HEK293 (cell line): ENCODE results near the gene PNLDC1.

ENCODE experiments used
- KLF16 ChIP-seq: fragments of 450-650 bp; formaldehyde crosslinking; IDR thresholded peaks from 2 replicates; pipeline ENCODE4 v1.5.1; 2017; ENCODE audit warnings: missing biosample characterization, missing genetic modification characterization
- ZBTB8A ChIP-seq: fragments of 450-650 bp; formaldehyde crosslinking; IDR thresholded peaks from 2 replicates; pipeline ENCODE4 v1.5.1; 2016; ENCODE audit warnings: missing biosample characterization, missing genetic modification characterization
- ZNF239 ChIP-seq: fragments of 450-650 bp; formaldehyde crosslinking; IDR thresholded peaks from 2 replicates; pipeline ENCODE4 v1.5.1; 2016; ENCODE audit warnings: missing biosample characterization, missing genetic modification characterization
- ZNF274 ChIP-seq, 2 experiments: fragments of 200-500 bp in 1 of 2; fragments of 450-650 bp in 1 of 2; sonication (Bioruptor generic) in 1 of 2; formaldehyde crosslinking in 1 of 2; IDR thresholded peaks; 2 replicates each; pipeline versions ENCODE4 v1.5.1 to v1.6.1; 2014 to 2016; ENCODE audit warnings: borderline replicate concordance in 1 of 2, inconsistent platforms in 1 of 2, low read length in 1 of 2, missing biosample characterization in 1 of 2, missing genetic modification characterization in 1 of 2
- TF ChIP-seq, protein P1 (sequence below): fragments of 450-650 bp; formaldehyde crosslinking; IDR thresholded peaks from 2 replicates; pipeline ENCODE4 v1.5.1; 2016; ENCODE audit warnings: missing biosample characterization, missing genetic modification characterization
- TF ChIP-seq, protein P2 (sequence below): fragments of 450-650 bp; formaldehyde crosslinking; IDR thresholded peaks from 2 replicates; pipeline ENCODE4 v1.5.1; 2016; ENCODE audit warnings: missing biosample characterization, missing genetic modification characterization
- TF ChIP-seq, protein P3 (sequence below): fragments of 450-650 bp; formaldehyde crosslinking; IDR thresholded peaks from 2 replicates; pipeline ENCODE4 v1.5.1; 2016; ENCODE audit warnings: missing biosample characterization, missing genetic modification characterization

DNA sequence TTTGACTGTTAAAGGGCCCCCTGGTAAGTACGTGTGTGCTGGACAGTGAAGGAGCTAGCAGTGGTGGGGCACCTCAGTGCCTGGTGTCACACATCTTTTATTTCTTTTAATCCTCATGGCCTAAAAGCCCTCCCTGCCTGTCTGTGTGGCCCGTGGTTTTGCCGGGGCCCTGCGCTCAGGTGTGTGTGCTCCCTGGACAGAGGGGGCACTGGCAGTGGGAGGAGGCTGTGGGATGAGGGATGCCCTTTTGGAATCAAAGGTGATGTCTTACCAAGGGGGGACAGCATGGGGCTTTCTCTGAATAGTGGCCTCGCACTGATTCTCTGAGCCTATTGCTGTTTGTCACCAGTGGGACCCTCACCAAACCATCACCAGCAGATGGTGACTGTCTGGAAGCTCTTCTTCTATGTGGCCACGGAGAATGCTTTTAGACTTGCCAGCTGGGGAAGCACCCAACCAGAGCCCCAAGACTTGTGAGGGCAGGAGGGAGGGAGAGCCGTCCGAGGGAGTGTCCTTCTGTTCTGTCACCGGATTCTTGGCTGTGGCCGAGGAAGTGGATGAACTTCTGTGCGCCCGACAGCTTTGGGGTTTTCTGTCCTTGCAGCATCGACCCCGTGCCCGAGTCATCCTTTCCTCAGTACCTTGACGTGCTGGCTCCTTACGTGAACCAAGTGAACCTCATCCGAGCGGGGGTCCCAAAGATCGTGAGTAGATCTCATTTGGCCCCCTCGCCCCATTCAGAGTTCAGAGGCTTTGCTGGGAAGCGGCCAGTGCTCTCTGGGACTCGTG, 18.1 kb downstream of the PNLDC1 start:
- TF ChIP-seq KLF16 (tag by site-specific recombination) (no peak), ZBTB8A (no peak), ZNF274 (IDR thresholded peaks at IDR 0.05; ENCODE audit: low read length) (no peak), ZNF274 (tag by site-specific recombination; IDR thresholded peaks at IDR 0.05; ENCODE audit: borderline replicate concordance) (no peak), ZNF239 (tag by site-specific recombination) (no peak)
- TF ChIP-seq, protein P1, sequence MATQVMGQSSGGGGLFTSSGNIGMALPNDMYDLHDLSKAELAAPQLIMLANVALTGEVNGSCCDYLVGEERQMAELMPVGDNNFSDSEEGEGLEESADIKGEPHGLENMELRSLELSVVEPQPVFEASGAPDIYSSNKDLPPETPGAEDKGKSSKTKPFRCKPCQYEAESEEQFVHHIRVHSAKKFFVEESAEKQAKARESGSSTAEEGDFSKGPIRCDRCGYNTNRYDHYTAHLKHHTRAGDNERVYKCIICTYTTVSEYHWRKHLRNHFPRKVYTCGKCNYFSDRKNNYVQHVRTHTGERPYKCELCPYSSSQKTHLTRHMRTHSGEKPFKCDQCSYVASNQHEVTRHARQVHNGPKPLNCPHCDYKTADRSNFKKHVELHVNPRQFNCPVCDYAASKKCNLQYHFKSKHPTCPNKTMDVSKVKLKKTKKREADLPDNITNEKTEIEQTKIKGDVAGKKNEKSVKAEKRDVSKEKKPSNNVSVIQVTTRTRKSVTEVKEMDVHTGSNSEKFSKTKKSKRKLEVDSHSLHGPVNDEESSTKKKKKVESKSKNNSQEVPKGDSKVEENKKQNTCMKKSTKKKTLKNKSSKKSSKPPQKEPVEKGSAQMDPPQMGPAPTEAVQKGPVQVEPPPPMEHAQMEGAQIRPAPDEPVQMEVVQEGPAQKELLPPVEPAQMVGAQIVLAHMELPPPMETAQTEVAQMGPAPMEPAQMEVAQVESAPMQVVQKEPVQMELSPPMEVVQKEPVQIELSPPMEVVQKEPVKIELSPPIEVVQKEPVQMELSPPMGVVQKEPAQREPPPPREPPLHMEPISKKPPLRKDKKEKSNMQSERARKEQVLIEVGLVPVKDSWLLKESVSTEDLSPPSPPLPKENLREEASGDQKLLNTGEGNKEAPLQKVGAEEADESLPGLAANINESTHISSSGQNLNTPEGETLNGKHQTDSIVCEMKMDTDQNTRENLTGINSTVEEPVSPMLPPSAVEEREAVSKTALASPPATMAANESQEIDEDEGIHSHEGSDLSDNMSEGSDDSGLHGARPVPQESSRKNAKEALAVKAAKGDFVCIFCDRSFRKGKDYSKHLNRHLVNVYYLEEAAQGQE (tag by site-specific recombination), result no peak
- TF ChIP-seq, protein P2, sequence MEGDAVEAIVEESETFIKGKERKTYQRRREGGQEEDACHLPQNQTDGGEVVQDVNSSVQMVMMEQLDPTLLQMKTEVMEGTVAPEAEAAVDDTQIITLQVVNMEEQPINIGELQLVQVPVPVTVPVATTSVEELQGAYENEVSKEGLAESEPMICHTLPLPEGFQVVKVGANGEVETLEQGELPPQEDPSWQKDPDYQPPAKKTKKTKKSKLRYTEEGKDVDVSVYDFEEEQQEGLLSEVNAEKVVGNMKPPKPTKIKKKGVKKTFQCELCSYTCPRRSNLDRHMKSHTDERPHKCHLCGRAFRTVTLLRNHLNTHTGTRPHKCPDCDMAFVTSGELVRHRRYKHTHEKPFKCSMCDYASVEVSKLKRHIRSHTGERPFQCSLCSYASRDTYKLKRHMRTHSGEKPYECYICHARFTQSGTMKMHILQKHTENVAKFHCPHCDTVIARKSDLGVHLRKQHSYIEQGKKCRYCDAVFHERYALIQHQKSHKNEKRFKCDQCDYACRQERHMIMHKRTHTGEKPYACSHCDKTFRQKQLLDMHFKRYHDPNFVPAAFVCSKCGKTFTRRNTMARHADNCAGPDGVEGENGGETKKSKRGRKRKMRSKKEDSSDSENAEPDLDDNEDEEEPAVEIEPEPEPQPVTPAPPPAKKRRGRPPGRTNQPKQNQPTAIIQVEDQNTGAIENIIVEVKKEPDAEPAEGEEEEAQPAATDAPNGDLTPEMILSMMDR, result no peak
- TF ChIP-seq, protein P3, sequence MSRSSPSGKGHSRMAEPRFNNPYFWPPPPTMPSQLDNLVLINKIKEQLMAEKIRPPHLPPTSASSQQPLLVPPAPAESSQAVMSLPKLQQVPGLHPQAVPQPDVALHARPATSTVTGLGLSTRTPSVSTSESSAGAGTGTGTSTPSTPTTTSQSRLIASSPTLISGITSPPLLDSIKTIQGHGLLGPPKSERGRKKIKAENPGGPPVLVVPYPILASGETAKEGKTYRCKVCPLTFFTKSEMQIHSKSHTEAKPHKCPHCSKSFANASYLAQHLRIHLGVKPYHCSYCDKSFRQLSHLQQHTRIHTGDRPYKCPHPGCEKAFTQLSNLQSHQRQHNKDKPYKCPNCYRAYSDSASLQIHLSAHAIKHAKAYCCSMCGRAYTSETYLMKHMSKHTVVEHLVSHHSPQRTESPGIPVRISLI, result no peak
